HG03045 (cell line): ENCODE measurements around the gene MTG1.
"Not testable (repeated sequence)": the region's sequence is repeated elsewhere in the genome, so short reads cannot be mapped to it uniquely, and the experiment has no call there.

Experiments used
- ATAC-seq: cut with Tn5 transposase; IDR thresholded peaks from one replicate; pipeline ENCODE4 v1.9.1; 2021; ENCODE audit warnings: mild to moderate bottlenecking, moderate library complexity; ENCODE audit not compliant: unreplicated experiment

Gene MTG1

GRCh38 chr10:133421336-133422222 lies 27.6 kb downstream of the MTG1 start:
- no peak for ATAC-seq

GRCh38 chr10:133422223-133422806 lies 28.4 kb downstream of the MTG1 start:
- ATAC-seq, result no peak

GRCh38 chr10:133422807-133423771 lies 29.1 kb downstream of the MTG1 start:
- ATAC-seq, result no peak

GRCh38 chr10:133424102-133424501 lies 30.1 kb downstream of the MTG1 start:
- ATAC-seq, result not testable (repeated sequence)

- ATAC-seq, result not testable (repeated sequence)
Measured at GRCh38 chr10:133424601-133425000, 30.6 kb downstream of the MTG1 start, which contains the start of gene SPRN. TSS of gene SPRN (minus strand) at chr10:133424625. CDS start at chr10:133423681, 944 bp downstream.

GRCh38 chr10:133429571-133429970 lies 35.6 kb downstream of the MTG1 start:
- not testable (repeated sequence) for ATAC-seq

- not testable (repeated sequence) for ATAC-seq
Measured at GRCh38 chr10:133431888-133432613, 38.1 kb downstream of the MTG1 start.

- ATAC-seq, result not testable (repeated sequence)
Measured at GRCh38 chr10:133432789-133433188, 38.8 kb downstream of the MTG1 start.

GRCh38 chr10:133438711-133439273 lies 44.8 kb downstream of the MTG1 start:
- ATAC-seq, result no peak

GRCh38 chr10:133439517-133440461 lies 45.8 kb downstream of the MTG1 start:
- ATAC-seq, result no peak

- ATAC-seq, result no peak
Measured at GRCh38 chr10:133440633-133441285, 46.8 kb downstream of the MTG1 start.

- not testable (repeated sequence) for ATAC-seq
Measured at GRCh38 chr10:133441356-133441755, 47.4 kb downstream of the MTG1 start.

GRCh38 chr10:133441780-133442179 lies 47.8 kb downstream of the MTG1 start:
- no peak for ATAC-seq

- ATAC-seq, result no peak
Measured at GRCh38 chr10:133442191-133442966, 48.4 kb downstream of the MTG1 start.

- ATAC-seq, result no peak
Measured at GRCh38 chr10:133442967-133443924, 49.3 kb downstream of the MTG1 start.
